MCF 10A (cell line): ENCODE measurements around the gene ARPC5L. TPM values are rescaled to one million over a fixed set of nuclear protein-coding genes. Genes with fewer than 3 reads are reported as not detected.

ENCODE experiments used
- BruUV-seq: library from RNA; stranded (reverse); fragments of 400-500 nt; replicated peaks from 2 replicates; lab custom pipeline; 2021; lab: Mats Ljungman, UMichigan
- CTCF ChIA-PET: fragments of 300-600 bp; sonication (Branson Sonifier 250); formaldehyde crosslinking; extraction: SDS; loops from one replicate; lab custom pipeline; 2021; ENCODE audit warnings: antibody characterized with exemption, inconsistent platforms; lab: Yijun Ruan, JAX
- POLR2A ChIA-PET: fragments of 300-600, 350-650 bp; sonication (Branson Sonifier 250); formaldehyde crosslinking; extraction: SDS; loops from one replicate; lab custom pipeline; 2020; ENCODE audit warnings: antibody characterized with exemption, inconsistent platforms; lab: Yijun Ruan, JAX
- DNase-seq: peaks from one replicate; pipeline ENCODE4 v3.0.0-alpha.2; 2018; ENCODE audit not compliant: unreplicated experiment
- H3K27ac Mint-ChIP-seq: one replicate; pipeline ENCODE4 v1.8.0; 2022; ENCODE audit warnings: mild to moderate bottlenecking, low read depth, mixed read lengths; ENCODE audit not compliant: unreplicated experiment
- H3K27me3 Mint-ChIP-seq: one replicate; pipeline ENCODE4 v1.8.0; 2022; ENCODE audit warnings: mixed read lengths; ENCODE audit not compliant: insufficient read depth, unreplicated experiment
- H3K36me3 Mint-ChIP-seq: one replicate; pipeline ENCODE4 v1.8.0; 2022; ENCODE audit warnings: mild to moderate bottlenecking, moderate library complexity, mixed read lengths; ENCODE audit not compliant: insufficient read depth, unreplicated experiment
- H3K4me1 Mint-ChIP-seq: one replicate; pipeline ENCODE4 v1.8.0; 2022; ENCODE audit warnings: mixed read lengths; ENCODE audit not compliant: insufficient read depth, unreplicated experiment
- H3K4me3 Mint-ChIP-seq: one replicate; pipeline ENCODE4 v1.8.0; 2022; ENCODE audit warnings: mild to moderate bottlenecking, moderate library complexity, mixed read lengths; ENCODE audit not compliant: unreplicated experiment
- H3K9me3 Mint-ChIP-seq: one replicate; pipeline ENCODE4 v1.8.0; 2022; ENCODE audit warnings: mixed read lengths; ENCODE audit not compliant: unreplicated experiment
- intact Hi-C: fragments of 100-400 bp; cut with micrococcal nuclease; formaldehyde crosslinking; loops from 2 replicates; pipeline ENCODE4 v1.14.1; 2022
- total RNA-seq: library from RNA; stranded (reverse); gene quantifications from 2 replicates; pipeline ENCODE4 v1.2.3, GENCODE V29; 2022
- TF ChIP-seq, protein P1 (sequence below): fragments of 200-600 bp; IDR thresholded peaks from one replicate; pipeline ENCODE4 v1.8.0; 2022; ENCODE audit warnings: antibody characterized with exemption, mild to moderate bottlenecking; ENCODE audit not compliant: unreplicated experiment

The ARPC5L gene
- total RNA-seq, 1 experiment from 2014 or later, result 72.5 TPM

DNA sequence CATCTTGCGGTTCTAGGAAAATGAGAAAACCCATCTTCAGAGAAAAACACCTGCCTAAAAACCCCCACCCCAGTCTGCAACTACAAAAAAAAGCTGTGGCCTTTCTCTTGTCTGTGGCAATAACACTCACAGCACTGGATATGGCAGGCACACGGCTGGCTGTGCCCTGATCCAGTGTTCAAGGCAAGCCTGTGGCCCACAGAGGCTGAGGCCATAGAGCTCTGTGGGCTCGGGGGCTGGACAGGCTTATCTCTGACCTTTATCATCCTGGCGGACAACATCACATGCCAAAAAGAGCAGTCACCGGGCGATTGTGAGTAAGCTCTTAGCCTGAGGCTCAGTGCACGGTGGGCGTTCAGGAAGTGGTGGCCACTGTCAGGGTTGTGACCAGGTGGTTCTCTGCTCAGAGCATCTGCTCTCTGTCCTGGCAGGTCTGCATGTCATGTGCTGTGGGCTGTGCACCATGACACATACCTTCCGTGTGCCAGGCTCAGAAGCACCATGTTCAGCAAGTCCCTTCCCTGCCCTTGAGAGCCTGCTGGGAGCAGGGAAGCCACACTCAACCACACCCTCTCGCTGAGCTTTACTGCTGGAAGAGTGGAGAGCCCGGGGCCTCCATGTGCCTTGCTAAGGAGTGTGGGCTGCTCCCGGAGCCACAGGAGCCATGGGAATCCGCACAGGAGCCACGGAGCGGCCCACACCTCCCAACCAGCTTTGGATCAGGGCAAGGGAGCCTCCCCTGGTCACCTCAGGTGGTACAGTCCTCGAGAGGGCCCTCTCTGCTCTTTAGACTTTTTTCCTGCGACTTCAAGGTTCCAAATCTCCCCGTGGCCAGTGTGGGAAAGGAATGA is 43.3 kb upstream of the ARPC5L start:
- peak overlapping the region; percentile 89 for H3K27ac Mint-ChIP-seq
- POLR2A ChIA-PET, result interaction anchor here (0.6 to 5.8 kb wide), 29 partner anchors 8 to 589 kb away, joined by 3 to 83 read pairs (median 6); partner anchors contain the start of genes ARPC5L, HSPA5, NR6A1 and OLFML2A
- H3K4me1 Mint-ChIP-seq, result peaks cover 19% of the 10 kb centered on the region
- BruUV-seq, result no TSS peak
- TF ChIP-seq, protein P1, sequence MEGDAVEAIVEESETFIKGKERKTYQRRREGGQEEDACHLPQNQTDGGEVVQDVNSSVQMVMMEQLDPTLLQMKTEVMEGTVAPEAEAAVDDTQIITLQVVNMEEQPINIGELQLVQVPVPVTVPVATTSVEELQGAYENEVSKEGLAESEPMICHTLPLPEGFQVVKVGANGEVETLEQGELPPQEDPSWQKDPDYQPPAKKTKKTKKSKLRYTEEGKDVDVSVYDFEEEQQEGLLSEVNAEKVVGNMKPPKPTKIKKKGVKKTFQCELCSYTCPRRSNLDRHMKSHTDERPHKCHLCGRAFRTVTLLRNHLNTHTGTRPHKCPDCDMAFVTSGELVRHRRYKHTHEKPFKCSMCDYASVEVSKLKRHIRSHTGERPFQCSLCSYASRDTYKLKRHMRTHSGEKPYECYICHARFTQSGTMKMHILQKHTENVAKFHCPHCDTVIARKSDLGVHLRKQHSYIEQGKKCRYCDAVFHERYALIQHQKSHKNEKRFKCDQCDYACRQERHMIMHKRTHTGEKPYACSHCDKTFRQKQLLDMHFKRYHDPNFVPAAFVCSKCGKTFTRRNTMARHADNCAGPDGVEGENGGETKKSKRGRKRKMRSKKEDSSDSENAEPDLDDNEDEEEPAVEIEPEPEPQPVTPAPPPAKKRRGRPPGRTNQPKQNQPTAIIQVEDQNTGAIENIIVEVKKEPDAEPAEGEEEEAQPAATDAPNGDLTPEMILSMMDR, result no peak
- intact Hi-C loops, result loop anchor here (1.0 kb wide), 1 partner anchor 17 kb away; no protein-coding TSS in a partner anchor
- H3K27me3 Mint-ChIP-seq, result no peaks in the 10 kb centered on the region
- H3K9me3 Mint-ChIP-seq, result no peaks in the 10 kb centered on the region
- CTCF ChIA-PET, result interaction anchor here (0.5 to 6.0 kb wide), 13 partner anchors 10 to 1653 kb away, joined by 3 to 65 read pairs (median 5); partner anchors contain the start of genes NR6A1, OLFML2A and WDR38
- DNase-seq, result peak; percentile 78
- peak overlapping the region; percentile 15 for H3K4me3 Mint-ChIP-seq
- H3K36me3 Mint-ChIP-seq, result no peaks in the 10 kb centered on the region

GRCh38 chr9:124820698-124821623 is 41.0 kb upstream of the ARPC5L start:
- Mint-ChIP-seq H3K4me3 (no peak overlapping the region), H3K36me3 (no peaks in the 10 kb centered on the region), H3K27me3 (no peaks in the 10 kb centered on the region), H3K9me3 (no peaks in the 10 kb centered on the region), H3K4me1 (peaks cover 10% of the 10 kb centered on the region), H3K27ac (no peak overlapping the region)
- ChIA-PET POLR2A (interaction anchor here (0.6 to 5.8 kb wide), 3 partner anchors 13 to 380 kb away, joined by 3 to 83 read pairs (median 3); partner anchors contain the start of genes ARPC5L and RPL35), CTCF (interaction anchor here (0.6 to 6.0 kb wide), 7 partner anchors 20 to 47 kb away, joined by 3 to 65 read pairs (median 4); partner anchors contain the start of genes NR6A1, OLFML2A and WDR38)
- no TSS peak for BruUV-seq
- intact Hi-C loops, result no loop called here
- TF ChIP-seq, protein P1, result no peak
- no peak for DNase-seq

DNA sequence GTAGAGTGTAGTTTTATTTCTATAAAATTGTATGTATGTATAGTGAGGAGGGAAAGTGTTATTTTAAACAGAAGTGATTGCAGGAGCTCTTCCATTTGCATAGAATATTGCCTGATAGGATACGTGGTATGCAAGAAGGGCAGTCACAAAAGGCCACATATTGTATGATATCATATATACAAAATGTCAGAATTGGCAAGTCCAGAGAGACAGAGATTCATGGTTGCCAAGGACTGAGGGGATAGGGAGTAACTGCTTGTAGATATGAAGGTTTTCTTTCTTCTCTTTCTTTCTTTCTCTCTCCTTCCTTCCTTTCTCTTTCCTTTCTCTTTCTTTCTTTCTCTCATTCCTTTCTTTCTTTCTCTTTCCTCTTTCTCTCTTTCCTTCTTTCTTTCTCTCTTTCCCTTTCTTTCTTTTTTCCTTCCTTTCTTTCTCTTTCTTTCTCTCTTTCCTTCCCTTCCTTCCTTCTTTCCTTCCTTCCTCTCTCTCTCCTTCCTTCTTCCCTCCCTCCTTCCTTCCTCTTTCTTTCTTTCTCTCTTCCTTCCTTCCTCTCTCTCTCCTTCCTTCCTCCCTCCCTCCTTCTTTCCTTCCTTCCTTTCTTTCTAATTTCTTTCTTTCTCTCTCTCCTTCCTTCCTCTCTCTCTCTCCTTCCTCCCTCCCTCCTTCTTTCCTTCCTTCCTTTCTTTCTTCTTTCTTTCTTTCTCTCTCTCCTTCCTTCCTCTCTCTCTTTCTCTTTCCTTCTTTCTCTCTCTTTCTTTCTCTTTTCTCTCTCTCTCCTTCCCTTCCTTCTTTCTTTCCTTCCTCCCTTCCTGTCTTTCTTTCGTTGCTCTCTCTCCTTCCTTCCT is 33.2 kb upstream of the ARPC5L start:
- Mint-ChIP-seq H3K9me3 (peaks cover 5% of the 10 kb centered on the region), H3K27ac (peak overlapping the region; percentile 18), H3K4me1 (peaks cover 8% of the 10 kb centered on the region), H3K4me3 (no peak overlapping the region), H3K27me3 (no peaks in the 10 kb centered on the region), H3K36me3 (no peaks in the 10 kb centered on the region)
- intact Hi-C loops, result no loop called here
- TF ChIP-seq, protein P1, result no peak
- BruUV-seq, result no TSS peak
- ChIA-PET CTCF (interaction anchor here (0.7 to 15.9 kb wide), 5 partner anchors 10 to 1657 kb away, joined by 3 to 159 read pairs (median 4); partner anchors contain the start of genes NR6A1, OLFML2A and WDR38), POLR2A (interaction anchor here (1.5 to 2.3 kb wide), 3 partner anchors 10 to 16 kb away, joined by 3 to 17 read pairs (median 7); no protein-coding TSS in a partner anchor)
- no peak for DNase-seq
